NCI-H2171 treated with DMSO at 0.1 percent for 48 hours (cell line): ENCODE data around the gene ALDH7A1.
"Not testable (repeated sequence)": the region's sequence is repeated elsewhere in the genome, so short reads cannot be mapped to it uniquely, and the experiment has no call there.

Source experiments
- DNase-seq: peaks from one replicate; lab custom pipeline; 2025; lab: John Stamatoyannopoulos, UW

ALDH7A1 gene

GRCh38 chr5:126594748-126595485 is at the start of gene ALDH7A1:
ALDH7A1 (minus strand) TSS chr5:126595219; CDS start chr5:126595198, 21 bp downstream.
- DNase-seq: peak; percentile 54

- DNase-seq: no peak
Observed at GRCh38 chr5:126641387-126641786, 46.4 kb upstream of the ALDH7A1 start.

GRCh38 chr5:126640866-126641265 is 45.8 kb upstream of the ALDH7A1 start:
- DNase-seq: no peak

- no peak for DNase-seq
Observed at GRCh38 chr5:126636956-126637355, 41.9 kb upstream of the ALDH7A1 start.

- DNase-seq: no peak
Observed at GRCh38 chr5:126635585-126635984, 40.6 kb upstream of the ALDH7A1 start.

GRCh38 chr5:126633552-126633951 is 38.5 kb upstream of the ALDH7A1 start:
- no peak for DNase-seq

GRCh38 chr5:126631920-126632319 is 36.9 kb upstream of the ALDH7A1 start:
- no peak for DNase-seq

GRCh38 chr5:126628102-126628501 is 33.1 kb upstream of the ALDH7A1 start:
- no peak for DNase-seq

- no peak for DNase-seq
Observed at GRCh38 chr5:126624534-126624933, 29.5 kb upstream of the ALDH7A1 start.

GRCh38 chr5:126619781-126620180 is 24.8 kb upstream of the ALDH7A1 start:
- DNase-seq: no peak

GRCh38 chr5:126617603-126618002 is 22.6 kb upstream of the ALDH7A1 start:
- DNase-seq: not testable (repeated sequence)

GRCh38 chr5:126615286-126615685 is 20.3 kb upstream of the ALDH7A1 start:
- DNase-seq: peak; percentile 2

- no peak for DNase-seq
Observed at GRCh38 chr5:126613941-126614592, 19.0 kb upstream of the ALDH7A1 start.

GRCh38 chr5:126610616-126611015 is 15.6 kb upstream of the ALDH7A1 start:
- DNase-seq: no peak

GRCh38 chr5:126610160-126610559 is 15.1 kb upstream of the ALDH7A1 start:
- no peak for DNase-seq

- DNase-seq: no peak
Observed at GRCh38 chr5:126605525-126605924, 10.5 kb upstream of the ALDH7A1 start.

GRCh38 chr5:126603402-126603991 is 8.5 kb upstream of the ALDH7A1 start:
- no peak for DNase-seq

GRCh38 chr5:126600631-126601511 is 5.9 kb upstream of the ALDH7A1 start, which contains the start of gene PHAX:
PHAX (plus strand) TSS chr5:126600947; CDS start chr5:126600963, 16 bp downstream.
- peak; percentile 53 for DNase-seq

GRCh38 chr5:126599971-126600630 is 5.1 kb upstream of the ALDH7A1 start:
- not testable (repeated sequence) for DNase-seq

- no peak for DNase-seq
Observed at GRCh38 chr5:126599499-126599898, 4.5 kb upstream of the ALDH7A1 start.

GRCh38 chr5:126597156-126597555 is 2.1 kb upstream of the ALDH7A1 start:
- no peak for DNase-seq
